Measurements from ENCODE around the gene FAM163A.

Gene FAM163A

DNA sequence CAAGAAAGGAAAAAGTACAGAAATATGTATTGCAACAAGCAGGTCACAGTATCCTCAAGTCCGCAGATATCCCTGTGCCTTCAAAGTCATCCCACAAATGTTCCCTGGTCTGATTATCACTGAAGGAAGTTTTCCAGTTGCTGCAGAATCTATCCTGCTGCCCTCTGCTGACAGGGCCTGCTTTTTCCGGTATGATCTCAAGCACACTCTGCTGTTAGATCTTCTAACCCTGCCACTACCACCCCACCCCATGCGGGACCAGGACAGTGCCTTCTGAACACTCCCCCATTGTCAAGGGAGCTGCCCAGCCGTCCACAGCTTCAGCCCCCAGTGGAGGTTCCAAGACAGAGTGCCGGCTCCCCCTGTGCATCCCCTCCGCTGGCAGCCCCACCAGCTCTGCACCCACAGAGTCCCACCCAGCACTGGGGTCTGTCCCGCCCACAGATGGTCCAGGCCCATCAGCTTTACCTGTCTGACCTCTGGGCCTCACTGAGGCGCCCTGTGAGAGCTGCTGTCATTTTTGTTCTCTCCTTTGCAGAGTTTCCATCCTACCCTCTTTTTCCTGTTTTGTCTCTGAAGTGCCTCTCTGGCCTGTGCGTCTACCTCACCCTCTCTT, 27.9 kb downstream of the FAM163A start:
- H3K27me3 ChIP-seq (ENCODE audit: insufficient read depth, poor library complexity, severe bottlenecking): no peaks in the 10 kb centered on the region
- no peak for DNase-seq (ENCODE audit: low read depth in 1 of 2, low spot score in 1 of 2)
- TF ChIP-seq POLR2AphosphoS5 (IDR thresholded peaks at IDR 0.05; ENCODE audit: low read depth) (no peak), SPI1 (IDR thresholded peaks at IDR 0.05; ENCODE audit: borderline replicate concordance, low read depth) (no peak), GABPA (IDR thresholded peaks at IDR 0.05; ENCODE audit: low read depth) (no peak)
- TF ChIP-seq, protein P1, sequence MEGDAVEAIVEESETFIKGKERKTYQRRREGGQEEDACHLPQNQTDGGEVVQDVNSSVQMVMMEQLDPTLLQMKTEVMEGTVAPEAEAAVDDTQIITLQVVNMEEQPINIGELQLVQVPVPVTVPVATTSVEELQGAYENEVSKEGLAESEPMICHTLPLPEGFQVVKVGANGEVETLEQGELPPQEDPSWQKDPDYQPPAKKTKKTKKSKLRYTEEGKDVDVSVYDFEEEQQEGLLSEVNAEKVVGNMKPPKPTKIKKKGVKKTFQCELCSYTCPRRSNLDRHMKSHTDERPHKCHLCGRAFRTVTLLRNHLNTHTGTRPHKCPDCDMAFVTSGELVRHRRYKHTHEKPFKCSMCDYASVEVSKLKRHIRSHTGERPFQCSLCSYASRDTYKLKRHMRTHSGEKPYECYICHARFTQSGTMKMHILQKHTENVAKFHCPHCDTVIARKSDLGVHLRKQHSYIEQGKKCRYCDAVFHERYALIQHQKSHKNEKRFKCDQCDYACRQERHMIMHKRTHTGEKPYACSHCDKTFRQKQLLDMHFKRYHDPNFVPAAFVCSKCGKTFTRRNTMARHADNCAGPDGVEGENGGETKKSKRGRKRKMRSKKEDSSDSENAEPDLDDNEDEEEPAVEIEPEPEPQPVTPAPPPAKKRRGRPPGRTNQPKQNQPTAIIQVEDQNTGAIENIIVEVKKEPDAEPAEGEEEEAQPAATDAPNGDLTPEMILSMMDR (IDR thresholded peaks at IDR 0.05; ENCODE audit: insufficient read depth, low read length): no peak
- TF ChIP-seq, protein P2, sequence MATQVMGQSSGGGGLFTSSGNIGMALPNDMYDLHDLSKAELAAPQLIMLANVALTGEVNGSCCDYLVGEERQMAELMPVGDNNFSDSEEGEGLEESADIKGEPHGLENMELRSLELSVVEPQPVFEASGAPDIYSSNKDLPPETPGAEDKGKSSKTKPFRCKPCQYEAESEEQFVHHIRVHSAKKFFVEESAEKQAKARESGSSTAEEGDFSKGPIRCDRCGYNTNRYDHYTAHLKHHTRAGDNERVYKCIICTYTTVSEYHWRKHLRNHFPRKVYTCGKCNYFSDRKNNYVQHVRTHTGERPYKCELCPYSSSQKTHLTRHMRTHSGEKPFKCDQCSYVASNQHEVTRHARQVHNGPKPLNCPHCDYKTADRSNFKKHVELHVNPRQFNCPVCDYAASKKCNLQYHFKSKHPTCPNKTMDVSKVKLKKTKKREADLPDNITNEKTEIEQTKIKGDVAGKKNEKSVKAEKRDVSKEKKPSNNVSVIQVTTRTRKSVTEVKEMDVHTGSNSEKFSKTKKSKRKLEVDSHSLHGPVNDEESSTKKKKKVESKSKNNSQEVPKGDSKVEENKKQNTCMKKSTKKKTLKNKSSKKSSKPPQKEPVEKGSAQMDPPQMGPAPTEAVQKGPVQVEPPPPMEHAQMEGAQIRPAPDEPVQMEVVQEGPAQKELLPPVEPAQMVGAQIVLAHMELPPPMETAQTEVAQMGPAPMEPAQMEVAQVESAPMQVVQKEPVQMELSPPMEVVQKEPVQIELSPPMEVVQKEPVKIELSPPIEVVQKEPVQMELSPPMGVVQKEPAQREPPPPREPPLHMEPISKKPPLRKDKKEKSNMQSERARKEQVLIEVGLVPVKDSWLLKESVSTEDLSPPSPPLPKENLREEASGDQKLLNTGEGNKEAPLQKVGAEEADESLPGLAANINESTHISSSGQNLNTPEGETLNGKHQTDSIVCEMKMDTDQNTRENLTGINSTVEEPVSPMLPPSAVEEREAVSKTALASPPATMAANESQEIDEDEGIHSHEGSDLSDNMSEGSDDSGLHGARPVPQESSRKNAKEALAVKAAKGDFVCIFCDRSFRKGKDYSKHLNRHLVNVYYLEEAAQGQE (IDR thresholded peaks at IDR 0.05; ENCODE audit: insufficient replicate concordance, low read depth): no peak
- H3K27ac ChIP-seq (replicated peaks): no peak overlapping the region
- H3K4me3 ChIP-seq (replicated peaks; ENCODE audit: insufficient read depth, low read length): no peak overlapping the region

DNA sequence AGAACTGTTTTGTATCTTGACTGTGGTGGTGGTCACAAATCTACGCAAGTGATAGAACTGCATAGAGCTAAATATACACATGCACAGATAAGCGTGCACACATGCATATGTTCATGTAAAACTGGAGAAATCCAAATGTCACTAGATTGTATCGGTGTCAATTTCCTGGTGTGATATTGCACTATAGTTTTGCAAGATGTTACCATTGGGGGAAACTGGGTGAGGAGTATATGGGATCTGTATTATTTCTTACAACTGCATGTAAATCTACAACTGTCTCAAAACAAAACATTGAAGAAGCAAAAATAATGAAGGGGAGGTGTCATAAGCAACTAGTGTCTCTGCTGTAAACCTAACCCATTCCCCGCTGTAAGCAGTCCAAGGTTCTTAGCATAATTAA, 30.2 kb downstream of the FAM163A start:
- no peak overlapping the region for H3K4me3 ChIP-seq (replicated peaks; ENCODE audit: insufficient read depth, low read length)
- peaks cover 3% of the 10 kb centered on the region for H3K27me3 ChIP-seq (ENCODE audit: insufficient read depth, poor library complexity, severe bottlenecking)
- H3K27ac ChIP-seq (replicated peaks): no peak overlapping the region
- TF ChIP-seq GABPA (IDR thresholded peaks at IDR 0.05; ENCODE audit: low read depth): no peak
- TF ChIP-seq, protein P1 (IDR thresholded peaks at IDR 0.05; ENCODE audit: insufficient read depth, low read length): no peak
- no peak for TF ChIP-seq SPI1 (IDR thresholded peaks at IDR 0.05; ENCODE audit: borderline replicate concordance, low read depth)
- no peak for TF ChIP-seq POLR2AphosphoS5 (IDR thresholded peaks at IDR 0.05; ENCODE audit: low read depth)
- TF ChIP-seq, protein P2 (IDR thresholded peaks at IDR 0.05; ENCODE audit: insufficient replicate concordance, low read depth): no peak
- no peak for DNase-seq (ENCODE audit: low read depth in 1 of 2, low spot score in 1 of 2)

DNA sequence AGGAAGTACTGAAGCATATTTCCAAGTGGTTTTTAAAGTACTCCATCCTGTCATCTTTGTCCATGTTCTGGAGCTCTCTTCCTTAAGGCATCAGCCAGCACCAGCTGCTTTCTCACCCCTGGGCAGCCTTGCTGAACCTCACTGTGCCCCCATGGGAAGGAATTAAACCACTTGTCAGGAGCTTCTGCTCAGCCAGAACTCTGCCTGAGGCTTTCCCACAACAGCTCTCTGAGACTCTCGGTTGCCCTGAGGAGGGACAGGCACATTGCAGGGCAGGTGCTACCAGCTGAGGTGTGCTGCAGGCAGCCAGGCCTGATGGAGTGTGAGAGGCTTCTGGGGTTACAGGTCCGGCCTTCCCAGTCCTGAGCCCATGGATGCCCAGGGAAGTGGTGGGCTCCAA, 30.9 kb downstream of the FAM163A start:
- H3K27ac ChIP-seq (replicated peaks): no peak overlapping the region
- peaks cover 3% of the 10 kb centered on the region for H3K27me3 ChIP-seq (ENCODE audit: insufficient read depth, poor library complexity, severe bottlenecking)
- TF ChIP-seq, protein P2 (IDR thresholded peaks at IDR 0.05; ENCODE audit: insufficient replicate concordance, low read depth): no peak
- no peak for TF ChIP-seq GABPA (IDR thresholded peaks at IDR 0.05; ENCODE audit: low read depth)
- no peak for TF ChIP-seq POLR2AphosphoS5 (IDR thresholded peaks at IDR 0.05; ENCODE audit: low read depth)
- no peak for TF ChIP-seq SPI1 (IDR thresholded peaks at IDR 0.05; ENCODE audit: borderline replicate concordance, low read depth)
- TF ChIP-seq, protein P1 (IDR thresholded peaks at IDR 0.05; ENCODE audit: insufficient read depth, low read length): no peak
- no peak for DNase-seq (ENCODE audit: low read depth in 1 of 2, low spot score in 1 of 2)
- no peak overlapping the region for H3K4me3 ChIP-seq (replicated peaks; ENCODE audit: insufficient read depth, low read length)
